Measurements from ENCODE around the gene SLC5A2. TPM values are rescaled to one million over a fixed set of nuclear protein-coding genes. Genes with fewer than 3 reads are reported as not detected.
A peak's percentile ranks its signal among the peaks of the same experiment; 100 is the strongest.

SLC5A2 gene
- total RNA-seq, 4 donors from 2014 or later = not detected

DNA sequence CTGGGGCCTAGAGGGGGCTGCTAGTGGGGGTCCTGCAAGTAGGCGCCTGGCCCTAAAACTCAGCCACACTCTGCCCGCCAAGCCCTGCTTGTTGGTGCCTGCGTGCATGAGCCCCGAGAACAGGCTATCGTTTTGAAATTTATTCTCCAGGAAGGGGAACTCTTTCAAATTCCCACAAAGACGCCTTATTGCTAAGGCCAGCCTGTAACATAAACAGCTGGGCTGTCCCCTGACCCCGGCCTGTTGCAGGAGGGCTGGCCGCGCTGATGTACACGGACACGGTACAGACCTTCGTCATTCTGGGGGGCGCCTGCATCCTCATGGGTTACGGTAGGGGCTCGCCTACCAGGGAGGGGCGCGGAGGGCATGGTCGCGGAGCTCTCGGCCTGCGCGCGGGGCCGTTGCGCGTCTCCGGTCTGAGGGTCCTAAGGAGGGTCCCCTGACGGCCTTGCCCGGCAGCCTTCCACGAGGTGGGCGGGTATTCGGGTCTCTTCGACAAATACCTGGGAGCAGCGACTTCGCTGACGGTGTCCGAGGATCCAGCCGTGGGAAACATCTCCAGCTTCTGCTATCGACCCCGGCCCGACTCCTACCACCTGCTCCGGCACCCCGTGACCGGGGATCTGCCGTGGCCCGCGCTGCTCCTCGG is 4.3 kb downstream of the SLC5A2 start:
- Histone ChIP-seq H3K27ac (no peak overlapping the region), H3K36me3 (peaks cover 0 to 24% (median under 1%) of the 10 kb centered on the region in 3 donors), H3K9me3 (no peaks in the 10 kb centered on the region), H3K4me1 (peaks cover 16 to 26% (median 19%) of the 10 kb centered on the region in 3 donors), H3K4me3 (peak overlapping the region; percentile 39 to 73 (median 55)), H3K27me3 (peaks cover 0 to 44% (median 0%) of the 10 kb centered on the region in 4 donors)
- TF ChIP-seq, protein P1, sequence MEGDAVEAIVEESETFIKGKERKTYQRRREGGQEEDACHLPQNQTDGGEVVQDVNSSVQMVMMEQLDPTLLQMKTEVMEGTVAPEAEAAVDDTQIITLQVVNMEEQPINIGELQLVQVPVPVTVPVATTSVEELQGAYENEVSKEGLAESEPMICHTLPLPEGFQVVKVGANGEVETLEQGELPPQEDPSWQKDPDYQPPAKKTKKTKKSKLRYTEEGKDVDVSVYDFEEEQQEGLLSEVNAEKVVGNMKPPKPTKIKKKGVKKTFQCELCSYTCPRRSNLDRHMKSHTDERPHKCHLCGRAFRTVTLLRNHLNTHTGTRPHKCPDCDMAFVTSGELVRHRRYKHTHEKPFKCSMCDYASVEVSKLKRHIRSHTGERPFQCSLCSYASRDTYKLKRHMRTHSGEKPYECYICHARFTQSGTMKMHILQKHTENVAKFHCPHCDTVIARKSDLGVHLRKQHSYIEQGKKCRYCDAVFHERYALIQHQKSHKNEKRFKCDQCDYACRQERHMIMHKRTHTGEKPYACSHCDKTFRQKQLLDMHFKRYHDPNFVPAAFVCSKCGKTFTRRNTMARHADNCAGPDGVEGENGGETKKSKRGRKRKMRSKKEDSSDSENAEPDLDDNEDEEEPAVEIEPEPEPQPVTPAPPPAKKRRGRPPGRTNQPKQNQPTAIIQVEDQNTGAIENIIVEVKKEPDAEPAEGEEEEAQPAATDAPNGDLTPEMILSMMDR (IDR thresholded peaks at IDR 0.05) = no peak
- intact Hi-C loops (cut with DNase I) = no loop called here
- 13 to 30% methylated on average over 5 to 19 of the region's 48 CpGs for WGBS, 2 donors
- no peak for DNase-seq

DNA sequence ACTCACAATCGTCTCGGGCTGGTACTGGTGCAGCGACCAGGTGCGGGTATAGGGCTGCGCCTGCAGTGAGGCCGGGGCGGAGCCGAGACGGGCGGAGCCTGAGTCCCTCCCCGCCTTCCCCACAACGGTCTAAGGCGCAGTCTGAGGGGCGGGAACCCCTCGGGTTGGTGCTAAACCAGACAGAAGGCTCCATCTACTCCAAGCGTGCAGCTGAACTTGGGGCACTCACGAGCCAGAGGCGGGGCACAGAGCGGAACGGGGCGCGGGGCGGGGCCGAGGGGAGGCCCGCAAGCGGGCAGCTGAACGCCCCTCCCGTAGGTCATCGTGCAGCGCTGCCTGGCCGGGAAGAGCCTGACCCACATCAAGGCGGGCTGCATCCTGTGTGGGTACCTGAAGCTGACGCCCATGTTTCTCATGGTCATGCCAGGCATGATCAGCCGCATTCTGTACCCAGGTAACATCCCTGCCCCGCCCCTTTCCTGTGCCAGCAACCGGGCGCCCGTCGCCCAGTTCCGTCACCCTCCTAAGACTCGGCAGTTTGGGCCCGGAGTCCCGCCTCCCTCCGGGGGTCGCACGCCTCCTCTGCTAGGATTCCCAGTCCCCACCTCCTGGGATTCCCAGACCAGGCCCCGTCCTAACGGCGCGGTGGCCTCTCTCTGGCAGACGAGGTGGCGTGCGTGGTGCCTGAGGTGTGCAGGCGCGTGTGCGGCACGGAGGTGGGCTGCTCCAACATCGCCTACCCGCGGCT is 5.0 kb downstream of the SLC5A2 start:
- no peak for DNase-seq
- peak overlapping the region; percentile 39 to 73 (median 55) for H3K4me3 ChIP-seq
- H3K27ac ChIP-seq = peak overlapping the region in 1 of 4 donors; percentile 4
- H3K27me3 ChIP-seq = peaks cover 0 to 44% (median 0%) of the 10 kb centered on the region in 4 donors
- peaks cover 16 to 26% (median 19%) of the 10 kb centered on the region in 3 donors for H3K4me1 ChIP-seq
- no peaks in the 10 kb centered on the region for H3K9me3 ChIP-seq
- H3K36me3 ChIP-seq = peaks cover 0 to 31% (median 7%) of the 10 kb centered on the region in 3 donors
- TF ChIP-seq POLR2A (IDR thresholded peaks at IDR 0.05) = no peak
- TF ChIP-seq, protein P1 (IDR thresholded peaks at IDR 0.05) = no peak
- 0% methylated on average over 2 of the region's 60 CpGs; no CpG with 5 or more reads in 1 of the 2 donors for WGBS, 2 donors
- intact Hi-C loops (cut with DNase I) = no loop called here

DNA sequence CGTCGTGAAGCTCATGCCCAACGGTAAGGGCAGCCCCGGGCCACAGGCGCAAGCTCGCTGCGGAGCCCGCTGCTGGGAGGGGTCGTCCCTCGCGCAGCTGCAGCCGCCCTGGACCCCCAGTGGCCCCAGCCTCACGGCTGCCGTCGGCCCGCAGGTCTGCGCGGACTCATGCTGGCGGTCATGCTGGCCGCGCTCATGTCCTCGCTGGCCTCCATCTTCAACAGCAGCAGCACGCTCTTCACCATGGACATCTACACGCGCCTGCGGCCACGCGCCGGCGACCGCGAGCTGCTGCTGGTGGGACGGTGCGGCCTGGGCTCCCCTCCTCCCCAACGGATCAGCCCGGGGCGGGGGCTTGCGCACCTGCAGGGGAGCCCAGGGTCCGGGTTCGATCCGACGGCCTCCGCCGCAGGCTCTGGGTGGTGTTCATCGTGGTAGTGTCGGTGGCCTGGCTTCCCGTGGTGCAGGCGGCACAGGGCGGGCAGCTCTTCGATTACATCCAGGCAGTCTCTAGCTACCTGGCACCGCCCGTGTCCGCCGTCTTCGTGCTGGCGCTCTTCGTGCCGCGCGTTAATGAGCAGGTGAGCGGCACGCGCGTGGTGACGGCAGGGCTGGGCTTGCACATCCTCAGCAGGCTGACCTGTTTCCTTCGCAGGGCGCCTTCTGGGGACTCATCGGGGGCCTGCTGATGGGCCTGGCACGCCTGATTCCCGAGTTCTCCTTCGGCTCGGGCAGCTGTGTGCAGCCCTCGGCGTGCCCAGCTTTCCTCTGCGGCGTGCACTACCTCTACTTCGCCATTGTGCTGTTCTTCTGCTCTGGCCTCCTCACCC is 5.8 kb downstream of the SLC5A2 start:
- H3K36me3 ChIP-seq = peaks cover 5 to 39% (median 15%) of the 10 kb centered on the region in 3 donors
- 63 to 84% methylated on average over 7 to 9 of the region's 77 CpGs for whole genome bisulfite sequencing, 2 donors
- peaks cover 0 to 44% (median 0%) of the 10 kb centered on the region in 4 donors for H3K27me3 ChIP-seq
- peak overlapping the region in 1 of 4 donors; percentile 4 for H3K27ac ChIP-seq
- peaks cover 16 to 26% (median 19%) of the 10 kb centered on the region in 3 donors for H3K4me1 ChIP-seq
- intact Hi-C loops (cut with DNase I) = no loop called here
- H3K4me3 ChIP-seq = peak overlapping the region; percentile 39 to 73 (median 55)
- DNase-seq = no peak
- TF ChIP-seq, protein P1 (IDR thresholded peaks at IDR 0.05) = no peak
- TF ChIP-seq POLR2A (IDR thresholded peaks at IDR 0.05) = no peak
- no peaks in the 10 kb centered on the region for H3K9me3 ChIP-seq

DNA sequence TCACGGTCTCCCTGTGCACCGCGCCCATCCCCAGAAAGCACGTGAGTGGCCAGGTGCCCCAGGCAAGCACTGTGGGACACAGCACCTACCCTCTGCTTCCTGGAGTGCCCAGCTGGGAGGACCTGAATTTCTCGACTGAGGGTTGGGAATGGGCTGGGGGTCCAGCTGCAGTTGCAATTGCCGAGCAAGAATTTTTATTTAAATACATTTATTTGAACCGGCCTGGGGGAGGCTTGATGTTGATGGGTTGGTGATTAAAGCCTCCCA is 6.3 kb downstream of the SLC5A2 start:
- WGBS, 2 donors = 72 to 80% methylated on average over 5 to 7 of the region's 7 CpGs
- no peak for DNase-seq
- intact Hi-C loops (cut with DNase I) = no loop called here
- H3K4me1 ChIP-seq = peaks cover 16 to 26% (median 19%) of the 10 kb centered on the region in 3 donors
- peaks cover 0 to 44% (median 0%) of the 10 kb centered on the region in 4 donors for H3K27me3 ChIP-seq
- H3K27ac ChIP-seq = no peak overlapping the region
- H3K36me3 ChIP-seq = peaks cover 7 to 45% (median 18%) of the 10 kb centered on the region in 3 donors
- TF ChIP-seq, protein P1 (IDR thresholded peaks at IDR 0.05) = no peak
- no peak for TF ChIP-seq POLR2A (IDR thresholded peaks at IDR 0.05)
- no peak overlapping the region for H3K4me3 ChIP-seq
- no peaks in the 10 kb centered on the region for H3K9me3 ChIP-seq
